Stimulated activated CD8-positive, alpha-beta memory T cell treated with anti-CD3 and anti-CD28 coated beads, Interleukin-12 subunit alpha, Interleukin-12 subunit beta, amount 100 ng/mL, for 1 hour (primary cell): ENCODE data around the gene IFNA5.

ENCODE experiments used
- DNase-seq: peaks from one replicate; pipeline ENCODE4 v3.0.0-alpha.2; 2020; ENCODE audit warnings: low read depth

Gene IFNA5

DNA sequence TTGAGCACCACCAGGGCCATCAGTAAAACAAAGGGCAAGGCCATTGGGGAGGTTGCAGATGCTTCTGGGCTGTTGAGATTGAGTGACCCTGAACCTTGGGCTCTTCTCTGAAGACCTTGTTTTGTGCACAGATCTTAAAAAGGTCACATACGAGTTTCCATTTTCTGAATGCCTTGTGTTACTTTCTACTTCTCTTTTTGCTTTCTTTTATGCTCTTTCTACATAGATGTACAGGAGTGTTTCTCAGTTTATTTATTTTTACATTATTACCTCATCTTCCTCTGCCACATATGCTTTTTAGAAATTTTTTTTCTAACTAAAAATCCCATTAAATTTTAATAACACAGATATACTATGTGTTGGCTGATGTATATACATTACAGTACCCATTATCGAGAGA is at the start of gene IFNA5:
Gene IFNA5 (minus strand): TSS at position 101 of the 400 bp plus-strand sequence. CDS start 57 bp downstream, at position 44.
- DNase-seq: no peak

- DNase-seq: no peak
These were observed 45.7 kb upstream of the IFNA5 start, which contains the start of gene IFNA6 for GRCh38 chr9:21350787-21351186. Gene IFNA6 (minus strand): TSS chr9:21350887. CDS start chr9:21350887, 0 bp downstream.

GRCh38 chr9:21348430-21348970 is 43.4 kb upstream of the IFNA5 start:
- DNase-seq: no peak

DNA sequence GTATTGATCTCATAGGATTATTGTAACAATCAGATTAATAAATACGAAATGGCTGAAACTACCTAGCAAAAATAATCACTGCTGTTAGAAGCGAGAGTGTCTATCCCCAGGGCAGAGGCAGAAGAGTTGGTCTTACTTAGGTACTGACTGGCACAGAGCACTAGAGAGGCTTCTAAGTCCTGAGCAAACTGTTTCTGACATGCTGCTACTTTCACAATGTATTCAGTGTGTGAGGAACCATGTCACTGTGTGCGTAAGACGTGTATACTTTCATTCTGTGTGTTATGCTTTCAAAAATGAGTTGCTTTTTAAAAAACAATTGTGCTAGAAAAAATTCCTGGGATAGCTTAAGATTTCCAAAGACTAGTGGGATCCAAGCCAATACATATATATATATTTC is 35.6 kb upstream of the IFNA5 start:
- DNase-seq: no peak

- no peak for DNase-seq
These were observed 31.3 kb upstream of the IFNA5 start for GRCh38 chr9:21336457-21336856.

GRCh38 chr9:21334701-21335632 is 29.9 kb upstream of the IFNA5 start, which contains the start of gene KLHL9:
Gene KLHL9 (minus strand): TSS chr9:21335404. CDS start chr9:21334859, 545 bp downstream.
- peak; percentile 79 for DNase-seq

DNA sequence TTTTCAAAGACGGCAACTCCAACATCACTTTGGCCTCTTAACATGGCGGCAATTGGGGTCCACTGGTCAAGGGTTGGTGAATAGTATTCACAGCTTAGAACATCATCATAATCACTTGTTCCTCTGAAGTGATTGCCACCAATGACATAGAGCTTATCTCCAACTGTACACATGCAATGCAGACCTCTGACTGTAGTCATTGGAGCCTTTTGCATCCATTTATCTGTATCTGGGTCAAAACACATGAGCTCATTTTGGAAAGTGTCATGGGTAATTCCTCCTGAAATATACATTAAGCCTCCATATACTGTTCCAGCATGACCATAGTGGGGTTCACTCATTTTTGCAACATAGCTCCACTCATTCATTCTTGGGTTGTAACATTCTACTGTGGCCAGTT is 28.1 kb upstream of the IFNA5 start:
- DNase-seq: no peak

DNA sequence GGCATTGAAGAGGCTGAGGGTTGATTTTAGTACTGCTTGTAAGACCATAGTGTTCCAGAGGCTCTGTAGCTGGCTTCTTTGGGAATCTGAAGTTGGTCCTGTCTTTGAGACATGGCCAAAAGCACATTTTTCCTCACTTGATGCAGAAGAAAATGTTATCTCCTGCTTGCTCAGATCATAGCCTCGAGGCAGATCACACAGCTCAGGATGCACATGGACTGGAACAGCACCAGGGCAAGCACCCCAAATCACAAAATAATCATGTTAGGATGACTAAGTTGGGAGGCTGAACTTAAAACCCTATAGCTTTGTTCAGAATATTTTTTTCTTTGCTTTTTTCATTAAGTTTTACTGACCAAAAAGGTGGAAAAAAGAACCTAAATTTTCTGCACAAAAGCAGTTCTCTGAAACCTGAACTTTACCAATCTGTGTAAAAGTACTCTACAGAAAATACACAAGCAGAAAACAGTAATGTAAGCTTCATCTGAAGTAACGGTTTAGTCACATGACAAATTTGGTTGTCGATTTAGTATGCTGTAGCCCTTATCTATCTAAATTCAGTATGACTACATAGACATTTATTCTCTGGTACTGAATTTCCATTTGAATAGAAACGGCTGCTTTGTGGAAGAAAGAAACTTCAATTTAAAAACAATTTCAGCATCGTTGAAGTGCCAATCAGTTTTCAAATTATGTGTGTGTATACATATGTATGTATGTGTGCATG is 26.7 kb upstream of the IFNA5 start:
- no peak for DNase-seq

DNA sequence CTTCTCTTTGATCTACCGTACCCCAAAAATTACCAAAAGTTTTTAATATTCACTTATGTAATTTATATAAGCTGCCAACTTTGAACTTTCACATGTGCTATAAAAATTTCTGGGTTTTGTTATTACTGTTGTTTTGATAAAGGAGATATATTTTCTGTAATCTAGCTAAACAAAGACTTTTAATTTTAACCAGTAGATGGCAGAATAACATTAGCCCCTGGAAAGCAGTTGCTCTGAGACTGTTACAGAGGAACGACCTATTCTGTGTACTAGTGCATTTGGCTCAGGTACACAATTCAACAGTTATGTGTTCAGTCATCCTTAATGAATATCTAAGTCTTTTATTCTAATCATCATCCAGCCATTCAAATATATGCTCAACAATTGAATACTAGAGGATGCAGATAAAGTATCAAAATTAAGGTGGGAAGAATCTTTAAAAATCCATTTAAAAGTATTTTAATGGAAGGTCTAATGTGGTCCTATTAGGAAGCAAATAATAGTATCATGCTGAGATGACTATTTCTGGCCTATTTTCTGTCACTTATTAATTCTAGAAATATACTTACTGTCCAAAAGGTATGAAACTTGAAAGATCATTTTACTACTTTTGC is 21.5 kb upstream of the IFNA5 start:
- DNase-seq: no peak

DNA sequence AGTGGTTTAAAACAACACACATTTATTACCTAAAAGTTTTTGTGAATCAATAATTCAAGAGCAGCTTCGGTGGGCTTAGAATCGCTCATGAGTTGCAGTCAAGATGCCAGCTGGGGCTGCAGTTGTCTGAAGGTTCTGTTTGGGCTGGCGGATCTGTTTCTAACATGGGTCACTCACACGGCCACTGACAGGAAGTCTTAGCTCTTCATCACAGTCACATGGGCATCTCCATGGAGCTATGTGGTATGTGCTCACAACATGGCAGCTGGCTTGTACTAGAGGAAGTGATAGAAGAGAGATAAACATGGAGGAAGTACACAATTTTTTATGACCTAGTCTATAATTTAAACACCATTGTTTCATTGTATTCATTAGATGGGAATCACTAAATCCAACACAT is 18.9 kb upstream of the IFNA5 start:
- no peak for DNase-seq

- no peak for DNase-seq
These were observed 17.9 kb upstream of the IFNA5 start for GRCh38 chr9:21322911-21323461.

GRCh38 chr9:21320465-21320864 is 15.4 kb upstream of the IFNA5 start:
- DNase-seq: no peak

DNA sequence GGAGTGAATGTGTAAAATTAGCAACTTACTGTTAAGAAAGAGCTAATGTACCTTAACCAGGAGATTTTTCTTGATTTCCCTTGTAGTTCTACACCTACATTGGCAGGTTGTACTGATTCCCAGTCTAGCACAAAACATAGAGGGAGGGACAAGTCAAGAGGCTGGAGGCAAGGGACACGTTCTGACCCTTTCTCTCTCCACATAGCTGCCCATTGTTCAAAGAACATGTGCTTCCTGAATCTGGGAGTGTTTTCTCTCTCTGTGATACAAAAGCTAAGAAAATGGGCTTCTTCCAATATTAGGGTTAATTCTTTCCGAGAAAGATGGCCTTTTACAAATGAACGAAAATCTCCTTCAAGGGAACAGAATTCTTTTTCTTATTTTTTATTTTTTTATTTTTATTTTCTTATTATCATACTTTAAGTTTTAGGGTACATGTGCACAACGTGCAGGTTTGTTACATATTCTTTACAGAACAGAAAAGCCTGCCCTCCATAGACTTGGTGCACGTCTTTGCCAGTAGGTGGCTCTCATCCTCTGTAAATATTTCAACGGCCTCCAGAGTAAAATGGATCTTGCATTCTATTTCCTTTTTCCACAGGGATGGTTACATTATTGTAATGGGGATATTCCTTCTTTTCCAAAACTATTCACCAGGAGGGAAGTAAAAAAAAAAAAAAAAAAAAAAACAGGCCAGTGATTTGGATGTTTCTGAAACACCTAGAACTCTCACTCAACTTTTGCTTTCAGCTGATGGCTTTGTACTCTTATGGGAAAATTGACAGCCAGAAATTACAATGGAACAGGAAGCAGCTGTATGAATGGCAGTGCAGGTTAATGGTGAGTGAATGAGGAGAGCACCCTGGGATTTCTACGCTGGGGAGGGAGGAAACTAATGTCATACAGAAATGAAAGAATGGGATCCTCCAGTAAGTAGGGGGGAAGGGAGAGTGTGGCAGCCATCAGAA is 13.1 kb upstream of the IFNA5 start:
- DNase-seq: no peak

- DNase-seq: no peak
These were observed 11.7 kb upstream of the IFNA5 start for GRCh38 chr9:21316860-21317259.

GRCh38 chr9:21316032-21316842 is 11.1 kb upstream of the IFNA5 start:
- no peak for DNase-seq

DNA sequence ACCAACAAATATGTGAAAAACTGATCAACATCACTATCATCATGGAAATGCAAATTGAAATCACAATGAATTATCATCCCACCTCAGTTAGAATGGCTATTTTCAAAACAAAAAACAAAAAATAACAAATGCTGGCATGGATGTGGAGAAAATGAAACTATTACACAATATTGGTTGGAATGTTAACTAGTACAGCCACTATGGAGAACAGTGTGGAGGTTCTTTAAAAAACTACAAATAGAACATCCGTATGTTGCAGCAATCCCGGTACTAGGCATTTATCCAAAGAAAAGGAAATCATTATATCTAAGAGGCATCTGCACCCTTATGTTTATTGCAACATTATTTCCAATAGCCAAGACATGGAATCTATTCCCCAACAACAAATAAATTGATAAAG is 9.0 kb upstream of the IFNA5 start:
- DNase-seq: no peak

- DNase-seq: no peak
These were observed 6.8 kb upstream of the IFNA5 start for GRCh38 chr9:21311889-21312288.

DNA sequence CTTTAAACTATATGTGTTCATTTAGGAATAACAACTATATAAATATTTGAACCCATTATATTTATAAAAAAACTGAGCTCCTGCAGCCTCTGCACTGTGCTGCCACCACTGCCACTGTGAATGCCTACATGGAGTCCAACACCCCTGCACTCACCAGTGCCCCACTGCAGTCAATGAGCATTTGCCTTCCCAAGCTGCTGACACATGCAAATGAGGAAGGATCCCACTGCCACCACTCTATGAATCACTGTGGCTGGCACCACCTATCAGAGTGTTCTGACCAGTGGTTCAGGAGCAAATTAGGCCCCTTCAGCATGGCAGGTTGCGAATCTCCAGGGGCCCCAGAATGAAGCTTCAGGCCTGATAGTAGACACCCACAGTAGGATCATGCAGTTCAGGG is 9.1 kb downstream of the IFNA5 start:
- DNase-seq: no peak

- no peak for DNase-seq
These were observed 10.1 kb downstream of the IFNA5 start for GRCh38 chr9:21294904-21295538.
